Gastroesophageal sphincter (tissue), 4 donors: ENCODE measurements around the gene PSMB7. TPM values are rescaled to one million over a fixed set of nuclear protein-coding genes. Genes with fewer than 3 reads are reported as not detected.

Experiments used
- ATAC-seq: fragments of 150-250 bp; one replicate; pipeline ENCODE4 v1.9.1; 2016; ENCODE audit warnings: mild to moderate bottlenecking, moderate library complexity
- H3K27ac ChIP-seq, 4 donors: fragments of 200-600 bp; sonication (generic) in 3 of 4; 1 replicate in 3 of 4; 2 replicates in 1 of 4; pipeline ENCODE4 v1.5.1; 2016 to 2019
- H3K27me3 ChIP-seq: fragments of 200-600 bp; sonication (generic); one replicate; pipeline ENCODE4 v1.5.1; 2019
- H3K36me3 ChIP-seq, 2 donors: fragments of 200-600 bp; sonication (generic); one replicate each; pipeline ENCODE4 v1.5.1; 2019; ENCODE audit warnings: control low read depth in 1 of 2
- H3K4me1 ChIP-seq, 3 donors: fragments of 200-600 bp; sonication (generic); 1 replicate in 2 of 3; 2 replicates in 1 of 3; pipeline ENCODE4 v1.5.1; 2016 to 2019; ENCODE audit warnings: control low read depth in 2 of 3
- H3K4me3 ChIP-seq, 2 donors: fragments of 200-600 bp; sonication (generic); one replicate each; pipeline ENCODE4 v1.5.1; 2019; ENCODE audit warnings: mild to moderate bottlenecking in 1 of 2, moderate library complexity in 1 of 2
- H3K9me3 ChIP-seq, 3 donors: fragments of 200-600 bp; sonication (generic); one replicate each; pipeline ENCODE4 v1.5.1; 2017 to 2019; ENCODE audit warnings: control low read depth in 2 of 3
- EP300 ChIP-seq: sonication (generic); formaldehyde crosslinking; IDR thresholded peaks from one replicate; pipeline ENCODE4 v1.6.1; 2017; ENCODE audit warnings: antibody characterized with exemption, mild to moderate bottlenecking
- POLR2A ChIP-seq, 2 donors: fragments of 450-650 bp; IDR thresholded peaks; one replicate each; pipeline ENCODE4 v1.6.1; 2017; ENCODE audit warnings: antibody characterized with exemption in 2 of 2, mild to moderate bottlenecking in 2 of 2, moderate library complexity in 1 of 2
- POLR2AphosphoS5 ChIP-seq: sonication (generic); formaldehyde crosslinking; IDR thresholded peaks from one replicate; pipeline ENCODE4 v1.6.1; 2017; ENCODE audit warnings: antibody characterized with exemption
- WGBS, 2 donors: methylation state at CpG; one replicate each; pipeline ENCODE4 v1.1.5; 2018; ENCODE audit warnings: low coverage in 1 of 2; 5-methylcytosine and 5-hydroxymethylcytosine counted together
- total RNA-seq, 4 donors: library from RNA; depleted of rRNA; stranded (reverse); fragments of >200 nt; gene quantifications; one replicate each; pipeline ENCODE4 v1.1.0, GENCODE V29; 2016
- TF ChIP-seq, protein P1 (sequence below), 4 experiments: fragments of 200-600 bp in 2 of 4; fragments of 450-650 bp in 2 of 4; sonication (generic) in 1 of 4; IDR thresholded peaks; one replicate each; pipeline ENCODE4 v1.5.1; 2017 to 2019; ENCODE audit warnings: antibody characterized with exemption in 4 of 4, mild to moderate bottlenecking in 2 of 4, moderate library complexity in 2 of 4

The PSMB7 gene
- 100 to 1,000 TPM; 116 to 152 (median 144) TPM for total RNA-seq

DNA sequence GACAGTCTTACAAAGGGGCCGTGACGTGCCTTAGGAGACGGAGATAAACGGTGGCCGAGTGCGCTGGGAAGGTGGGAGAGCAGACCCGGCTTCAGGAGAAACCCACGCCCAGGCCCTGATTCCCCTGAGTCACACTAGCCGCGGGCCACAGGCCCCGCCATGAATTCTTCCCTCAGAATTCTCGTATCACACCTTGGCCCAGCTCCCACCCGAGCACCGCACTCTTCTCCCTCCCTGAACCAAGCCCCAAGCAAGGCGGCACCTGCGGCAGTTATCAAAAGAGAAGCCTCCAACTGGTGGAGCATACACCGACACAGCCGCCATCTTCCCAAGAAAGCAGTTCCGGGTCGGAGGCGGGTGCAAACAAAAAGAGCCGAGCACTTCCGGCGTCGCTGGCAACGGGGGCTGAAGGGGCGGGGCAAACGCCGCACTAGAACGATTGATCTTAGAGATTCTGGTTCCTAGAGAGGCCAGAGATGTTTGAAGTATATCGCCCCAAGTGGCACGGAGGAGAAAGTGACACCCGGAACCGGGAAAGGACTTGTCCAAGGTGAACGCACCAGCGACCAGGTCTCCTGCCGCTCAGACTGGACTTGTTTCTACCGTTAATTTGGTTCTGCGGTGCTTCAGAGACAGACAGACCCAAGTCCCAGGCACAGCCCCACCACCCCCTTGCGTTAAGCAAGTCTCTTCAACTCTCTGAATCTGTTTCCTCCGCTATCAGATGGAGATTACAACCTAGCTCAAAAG lies at the start of gene PSMB7:
TSS of gene PSMB7 (minus strand) at position 341 of the 750 bp plus-strand sequence. CDS start at position 324, 17 bp downstream.
- H3K36me3 ChIP-seq = peaks cover 14 to 39% of the 10 kb centered on the region in 2 donors
- H3K27ac ChIP-seq = peak within 1 kb of the TSS in 3 of 4 donors; percentile 44 to 73 (median 55)
- 7 to 10% methylated on average over 3 to 27 of the region's 41 CpGs for WGBS, 2 donors
- H3K4me1 ChIP-seq = peaks cover 0 to 38% (median 3%) of the 10 kb centered on the region in 3 donors
- H3K27me3 ChIP-seq = no peaks in the 10 kb centered on the region
- peak; percentile 95 for ATAC-seq
- TF ChIP-seq, protein P1, sequence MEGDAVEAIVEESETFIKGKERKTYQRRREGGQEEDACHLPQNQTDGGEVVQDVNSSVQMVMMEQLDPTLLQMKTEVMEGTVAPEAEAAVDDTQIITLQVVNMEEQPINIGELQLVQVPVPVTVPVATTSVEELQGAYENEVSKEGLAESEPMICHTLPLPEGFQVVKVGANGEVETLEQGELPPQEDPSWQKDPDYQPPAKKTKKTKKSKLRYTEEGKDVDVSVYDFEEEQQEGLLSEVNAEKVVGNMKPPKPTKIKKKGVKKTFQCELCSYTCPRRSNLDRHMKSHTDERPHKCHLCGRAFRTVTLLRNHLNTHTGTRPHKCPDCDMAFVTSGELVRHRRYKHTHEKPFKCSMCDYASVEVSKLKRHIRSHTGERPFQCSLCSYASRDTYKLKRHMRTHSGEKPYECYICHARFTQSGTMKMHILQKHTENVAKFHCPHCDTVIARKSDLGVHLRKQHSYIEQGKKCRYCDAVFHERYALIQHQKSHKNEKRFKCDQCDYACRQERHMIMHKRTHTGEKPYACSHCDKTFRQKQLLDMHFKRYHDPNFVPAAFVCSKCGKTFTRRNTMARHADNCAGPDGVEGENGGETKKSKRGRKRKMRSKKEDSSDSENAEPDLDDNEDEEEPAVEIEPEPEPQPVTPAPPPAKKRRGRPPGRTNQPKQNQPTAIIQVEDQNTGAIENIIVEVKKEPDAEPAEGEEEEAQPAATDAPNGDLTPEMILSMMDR (IDR thresholded peaks at IDR 0.05) = peak; percentile 38 to 95 (median 78)
- no peak for TF ChIP-seq EP300
- peak in 1 of 2 donors; percentile 49 for TF ChIP-seq POLR2A (IDR thresholded peaks at IDR 0.05)
- peak; percentile 75 for TF ChIP-seq POLR2AphosphoS5
- peak within 1 kb of the TSS; percentile 64 to 80 for H3K4me3 ChIP-seq
- no peaks in the 10 kb centered on the region for H3K9me3 ChIP-seq

DNA sequence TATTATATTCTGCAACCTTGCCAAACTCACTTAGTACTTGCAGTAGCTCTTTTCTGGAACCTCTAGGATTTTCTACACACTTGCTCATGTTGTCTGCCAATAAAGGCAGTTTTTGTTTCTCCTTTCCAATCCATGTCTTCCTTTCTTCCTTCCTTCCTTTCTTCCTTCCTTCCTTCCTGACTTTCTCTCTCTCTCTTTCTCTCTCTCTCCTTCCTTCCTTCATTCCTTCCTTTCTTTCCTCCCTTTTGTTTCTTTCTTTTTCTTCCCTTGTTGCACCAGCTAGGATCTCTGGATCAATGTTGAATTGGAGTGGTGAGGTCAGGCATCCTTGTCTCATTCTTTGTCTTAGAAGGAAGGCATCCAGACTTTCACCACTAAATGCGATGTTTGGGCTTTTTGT lies 47.5 kb upstream of the PSMB7 start:
- ATAC-seq = no peak
- peaks cover 23% of the 10 kb centered on the region for H3K27me3 ChIP-seq
- H3K27ac ChIP-seq = no peak overlapping the region
- TF ChIP-seq POLR2AphosphoS5 = no peak
- TF ChIP-seq POLR2A (IDR thresholded peaks at IDR 0.05) = no peak
- TF ChIP-seq EP300 = no peak
- TF ChIP-seq, protein P1 (IDR thresholded peaks at IDR 0.05) = no peak
- no peak overlapping the region for H3K4me3 ChIP-seq
- no peaks in the 10 kb centered on the region for H3K4me1 ChIP-seq
- peaks cover 0 to 10% (median 0%) of the 10 kb centered on the region in 3 donors for H3K9me3 ChIP-seq
- 67 to 93% methylated on average over 1 of the region's 1 CpG for WGBS, 2 donors
- H3K36me3 ChIP-seq = no peaks in the 10 kb centered on the region

DNA sequence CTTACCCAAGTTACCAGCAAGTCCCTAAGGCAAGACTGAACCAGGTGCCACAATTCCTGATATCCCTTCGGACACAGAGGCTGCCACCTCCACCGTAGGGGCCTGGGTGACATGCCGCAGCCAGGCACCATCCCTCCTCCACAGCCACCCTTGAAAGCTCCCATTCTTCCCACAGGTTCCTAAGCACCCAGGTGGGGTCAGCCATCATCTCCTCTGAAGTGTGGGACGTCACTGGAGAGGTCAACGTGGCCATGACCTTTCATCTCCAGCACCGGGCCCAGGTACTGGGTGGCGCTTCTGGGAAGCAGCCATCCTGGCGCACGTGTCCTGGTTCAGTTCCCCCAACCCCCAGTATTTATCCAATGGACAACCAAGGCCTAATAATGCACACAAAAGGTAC lies 43.2 kb upstream of the PSMB7 start:
- H3K27ac ChIP-seq = no peak overlapping the region
- peaks cover 0 to 4% (median 0%) of the 10 kb centered on the region in 3 donors for H3K4me1 ChIP-seq
- TF ChIP-seq EP300 (no peak), POLR2A (IDR thresholded peaks at IDR 0.05) (no peak), POLR2AphosphoS5 (no peak)
- TF ChIP-seq, protein P1 (IDR thresholded peaks at IDR 0.05) = no peak
- 76 to 100% methylated on average over 1 to 6 of the region's 9 CpGs for WGBS, 2 donors
- H3K4me3 ChIP-seq = no peak overlapping the region
- peaks cover 0 to 7% (median 0%) of the 10 kb centered on the region in 3 donors for H3K9me3 ChIP-seq
- ATAC-seq = no peak
- peaks cover 13% of the 10 kb centered on the region for H3K27me3 ChIP-seq
- no peaks in the 10 kb centered on the region for H3K36me3 ChIP-seq

DNA sequence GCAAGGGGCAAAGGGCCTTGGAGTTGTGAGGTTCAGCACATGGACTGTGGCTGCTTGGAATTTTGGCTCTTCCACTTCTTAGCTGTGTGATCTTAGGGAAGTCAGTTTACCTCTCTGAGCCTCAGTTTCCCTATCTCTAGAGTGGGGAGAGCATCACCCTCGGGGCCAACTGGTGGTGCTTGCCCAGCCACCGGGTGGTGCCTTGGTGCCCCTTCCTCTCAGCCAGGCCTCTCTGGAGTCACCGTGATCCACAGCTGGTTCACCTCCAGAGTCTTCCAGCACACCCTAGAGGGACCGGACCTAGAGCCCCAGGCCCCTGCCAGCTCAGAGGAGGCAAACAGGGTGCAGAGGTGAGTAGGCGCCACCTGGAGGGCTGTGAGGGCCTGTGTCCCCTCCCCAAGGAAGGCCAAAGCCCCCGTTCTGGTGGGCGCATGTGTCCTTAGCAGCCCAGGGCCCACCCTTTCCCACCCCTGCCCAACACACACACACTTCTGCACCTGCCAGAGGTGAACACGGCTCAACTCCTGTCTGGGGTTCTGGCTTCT lies 42.7 kb upstream of the PSMB7 start:
- ATAC-seq = no peak
- H3K9me3 ChIP-seq = peaks cover 0 to 12% (median 0%) of the 10 kb centered on the region in 3 donors
- H3K4me3 ChIP-seq = no peak overlapping the region
- peaks cover 18% of the 10 kb centered on the region for H3K27me3 ChIP-seq
- no peaks in the 10 kb centered on the region for H3K36me3 ChIP-seq
- peaks cover 0 to 9% (median 0%) of the 10 kb centered on the region in 3 donors for H3K4me1 ChIP-seq
- no peak overlapping the region for H3K27ac ChIP-seq
- WGBS, 2 donors = no CpG with 5 or more reads among the region's 8 CpGs
- TF ChIP-seq EP300 (no peak), POLR2A (IDR thresholded peaks at IDR 0.05) (no peak), POLR2AphosphoS5 (no peak)
- TF ChIP-seq, protein P1 (IDR thresholded peaks at IDR 0.05) = no peak
